ENCODE data around the gene ENTPD5. TPM values are rescaled to one million over a fixed set of nuclear protein-coding genes. Genes with fewer than 3 reads are reported as not detected.

Gene ENTPD5
- total RNA-seq, 1 experiment from 2014 or later = 10.6 TPM

- POLR2A ChIA-PET = no interaction called here
- H3K9me3 Mint-ChIP-seq = no peaks in the 10 kb centered on the region
- CTCF ChIA-PET = no interaction called here
- no peaks in the 10 kb centered on the region for H3K27me3 Mint-ChIP-seq (ENCODE audit: low read depth)
- ATAC-seq (no peak), DNase-seq (ENCODE audit: low spot score) (no peak)
- no peak overlapping the region for H3K4me3 Mint-ChIP-seq
- H3K4me1 Mint-ChIP-seq = peaks cover 3% of the 10 kb centered on the region
- TF ChIP-seq ATF2 (CRISPR knock-in tag; IDR thresholded peaks at IDR 0.05; ENCODE audit: borderline replicate concordance, low read depth) = no peak
- TF ChIP-seq, protein P1, sequence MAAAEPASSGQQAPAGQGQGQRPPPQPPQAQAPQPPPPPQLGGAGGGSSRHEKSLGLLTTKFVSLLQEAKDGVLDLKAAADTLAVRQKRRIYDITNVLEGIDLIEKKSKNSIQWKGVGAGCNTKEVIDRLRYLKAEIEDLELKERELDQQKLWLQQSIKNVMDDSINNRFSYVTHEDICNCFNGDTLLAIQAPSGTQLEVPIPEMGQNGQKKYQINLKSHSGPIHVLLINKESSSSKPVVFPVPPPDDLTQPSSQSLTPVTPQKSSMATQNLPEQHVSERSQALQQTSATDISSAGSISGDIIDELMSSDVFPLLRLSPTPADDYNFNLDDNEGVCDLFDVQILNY (CRISPR knock-in tag; IDR thresholded peaks at IDR 0.05) = no peak
- TF ChIP-seq ERG (CRISPR knock-in tag; IDR thresholded peaks at IDR 0.05) = no peak
- TF ChIP-seq CREM (CRISPR knock-in tag; IDR thresholded peaks at IDR 0.05) = no peak
- no peak for TF ChIP-seq MYBL2 (CRISPR knock-in tag; IDR thresholded peaks at IDR 0.05)
- TF ChIP-seq ETV6 (CRISPR knock-in tag; IDR thresholded peaks at IDR 0.05) = no peak
- TF ChIP-seq ZNF138 (CRISPR knock-in tag; conservative IDR thresholded peaks at IDR 0.05) = no peak
- TF ChIP-seq, protein P2, sequence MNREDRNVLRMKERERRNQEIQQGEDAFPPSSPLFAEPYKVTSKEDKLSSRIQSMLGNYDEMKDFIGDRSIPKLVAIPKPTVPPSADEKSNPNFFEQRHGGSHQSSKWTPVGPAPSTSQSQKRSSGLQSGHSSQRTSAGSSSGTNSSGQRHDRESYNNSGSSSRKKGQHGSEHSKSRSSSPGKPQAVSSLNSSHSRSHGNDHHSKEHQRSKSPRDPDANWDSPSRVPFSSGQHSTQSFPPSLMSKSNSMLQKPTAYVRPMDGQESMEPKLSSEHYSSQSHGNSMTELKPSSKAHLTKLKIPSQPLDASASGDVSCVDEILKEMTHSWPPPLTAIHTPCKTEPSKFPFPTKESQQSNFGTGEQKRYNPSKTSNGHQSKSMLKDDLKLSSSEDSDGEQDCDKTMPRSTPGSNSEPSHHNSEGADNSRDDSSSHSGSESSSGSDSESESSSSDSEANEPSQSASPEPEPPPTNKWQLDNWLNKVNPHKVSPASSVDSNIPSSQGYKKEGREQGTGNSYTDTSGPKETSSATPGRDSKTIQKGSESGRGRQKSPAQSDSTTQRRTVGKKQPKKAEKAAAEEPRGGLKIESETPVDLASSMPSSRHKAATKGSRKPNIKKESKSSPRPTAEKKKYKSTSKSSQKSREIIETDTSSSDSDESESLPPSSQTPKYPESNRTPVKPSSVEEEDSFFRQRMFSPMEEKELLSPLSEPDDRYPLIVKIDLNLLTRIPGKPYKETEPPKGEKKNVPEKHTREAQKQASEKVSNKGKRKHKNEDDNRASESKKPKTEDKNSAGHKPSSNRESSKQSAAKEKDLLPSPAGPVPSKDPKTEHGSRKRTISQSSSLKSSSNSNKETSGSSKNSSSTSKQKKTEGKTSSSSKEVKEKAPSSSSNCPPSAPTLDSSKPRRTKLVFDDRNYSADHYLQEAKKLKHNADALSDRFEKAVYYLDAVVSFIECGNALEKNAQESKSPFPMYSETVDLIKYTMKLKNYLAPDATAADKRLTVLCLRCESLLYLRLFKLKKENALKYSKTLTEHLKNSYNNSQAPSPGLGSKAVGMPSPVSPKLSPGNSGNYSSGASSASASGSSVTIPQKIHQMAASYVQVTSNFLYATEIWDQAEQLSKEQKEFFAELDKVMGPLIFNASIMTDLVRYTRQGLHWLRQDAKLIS (CRISPR knock-in tag; IDR thresholded peaks at IDR 0.05; ENCODE audit: borderline replicate concordance) = no peak
- TF ChIP-seq TCF7 (CRISPR knock-in tag; IDR thresholded peaks at IDR 0.05; ENCODE audit: low read depth) = no peak
- TF ChIP-seq, protein P3, sequence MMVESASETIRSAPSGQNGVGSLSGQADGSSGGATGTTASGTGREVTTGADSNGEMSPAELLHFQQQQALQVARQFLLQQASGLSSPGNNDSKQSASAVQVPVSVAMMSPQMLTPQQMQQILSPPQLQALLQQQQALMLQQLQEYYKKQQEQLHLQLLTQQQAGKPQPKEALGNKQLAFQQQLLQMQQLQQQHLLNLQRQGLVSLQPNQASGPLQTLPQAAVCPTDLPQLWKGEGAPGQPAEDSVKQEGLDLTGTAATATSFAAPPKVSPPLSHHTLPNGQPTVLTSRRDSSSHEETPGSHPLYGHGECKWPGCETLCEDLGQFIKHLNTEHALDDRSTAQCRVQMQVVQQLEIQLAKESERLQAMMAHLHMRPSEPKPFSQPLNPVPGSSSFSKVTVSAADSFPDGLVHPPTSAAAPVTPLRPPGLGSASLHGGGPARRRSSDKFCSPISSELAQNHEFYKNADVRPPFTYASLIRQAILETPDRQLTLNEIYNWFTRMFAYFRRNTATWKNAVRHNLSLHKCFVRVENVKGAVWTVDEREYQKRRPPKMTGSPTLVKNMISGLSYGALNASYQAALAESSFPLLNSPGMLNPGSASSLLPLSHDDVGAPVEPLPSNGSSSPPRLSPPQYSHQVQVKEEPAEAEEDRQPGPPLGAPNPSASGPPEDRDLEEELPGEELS (CRISPR knock-in tag; IDR thresholded peaks at IDR 0.05) = no peak
- TF ChIP-seq, protein P4, sequence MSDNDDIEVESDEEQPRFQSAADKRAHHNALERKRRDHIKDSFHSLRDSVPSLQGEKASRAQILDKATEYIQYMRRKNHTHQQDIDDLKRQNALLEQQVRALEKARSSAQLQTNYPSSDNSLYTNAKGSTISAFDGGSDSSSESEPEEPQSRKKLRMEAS (CRISPR knock-in tag; IDR thresholded peaks at IDR 0.05) = no peak
- no peak for TF ChIP-seq NR3C1 (CRISPR knock-in tag; conservative IDR thresholded peaks at IDR 0.05; ENCODE audit: low read depth)
- no peak for TF ChIP-seq RELA (CRISPR knock-in tag; IDR thresholded peaks at IDR 0.05; ENCODE audit: borderline replicate concordance)
- no peak for TF ChIP-seq STAT6 (CRISPR knock-in tag; conservative IDR thresholded peaks at IDR 0.05; ENCODE audit: low read depth)
- TF ChIP-seq RORB (CRISPR knock-in tag; IDR thresholded peaks at IDR 0.05) = no peak
- peaks cover 14% of the 10 kb centered on the region for H3K36me3 Mint-ChIP-seq
- H3K27ac Mint-ChIP-seq = no peak overlapping the region
Observed at GRCh38 chr14:73988065-73988464, 31.0 kb downstream of the ENTPD5 start.

Data from WTC11 (cell line).